Activated T-cell treated with anti-CD3 and anti-CD28 coated beads for 24 hours (primary cell): ENCODE results near the gene MORN5.
A peak's percentile ranks its signal among the peaks of the same experiment; 100 is the strongest.

ENCODE experiments used
- DNase-seq: peaks from one replicate; pipeline ENCODE4 v3.0.0-alpha.2; 2020; ENCODE audit warnings: low read depth

MORN5 gene

GRCh38 chr9:122125158-122125508 lies 34.6 kb upstream of the MORN5 start:
- peak; percentile 68 for DNase-seq

GRCh38 chr9:122125509-122126330 lies 34.0 kb upstream of the MORN5 start:
- DNase-seq = no peak

- DNase-seq = no peak
These were observed 33.1 kb upstream of the MORN5 start for GRCh38 chr9:122126331-122127261.

- DNase-seq = no peak
These were observed 32.3 kb upstream of the MORN5 start for GRCh38 chr9:122127396-122127798.

GRCh38 chr9:122128007-122128968 lies 31.4 kb upstream of the MORN5 start:
- no peak for DNase-seq

- no peak for DNase-seq
These were observed 30.8 kb upstream of the MORN5 start for GRCh38 chr9:122128969-122129343.

GRCh38 chr9:122129969-122130368 lies 29.7 kb upstream of the MORN5 start:
- DNase-seq = no peak

GRCh38 chr9:122130837-122131236 lies 28.9 kb upstream of the MORN5 start:
- no peak for DNase-seq

GRCh38 chr9:122131401-122132001 lies 28.2 kb upstream of the MORN5 start:
- no peak for DNase-seq

GRCh38 chr9:122132539-122132938 lies 27.2 kb upstream of the MORN5 start:
- DNase-seq = no peak

- no peak for DNase-seq
These were observed 26.3 kb upstream of the MORN5 start for GRCh38 chr9:122133263-122133983.

GRCh38 chr9:122133984-122134535 lies 25.6 kb upstream of the MORN5 start:
- DNase-seq = no peak

GRCh38 chr9:122134822-122135528 lies 24.7 kb upstream of the MORN5 start:
- DNase-seq = no peak

GRCh38 chr9:122135529-122135859 lies 24.2 kb upstream of the MORN5 start:
- DNase-seq = no peak

- DNase-seq = no peak
These were observed 21.0 kb upstream of the MORN5 start for GRCh38 chr9:122138560-122139268.

GRCh38 chr9:122140368-122141193 lies 19.1 kb upstream of the MORN5 start:
- DNase-seq = no peak

GRCh38 chr9:122141671-122142070 lies 18.0 kb upstream of the MORN5 start:
- DNase-seq = no peak

- DNase-seq = no peak
These were observed 16.4 kb upstream of the MORN5 start for GRCh38 chr9:122143296-122143695.
